ENCODE data around the gene SPSB1.

SPSB1 gene

GRCh38 chr1:9270290-9270883 lies 22.3 kb upstream of the SPSB1 start:
- Histone ChIP-seq H3K4me3 (ENCODE audit: control insufficient read depth in 1 of 7, extremely low read depth in 1 of 7, insufficient read depth in 4 of 7, low read depth in 2 of 7, low read length in 6 of 7) (no peak overlapping the region), H3K4me1 (ENCODE audit: control extremely low read depth in 1 of 4, control insufficient read depth in 4 of 4, insufficient read depth in 4 of 4, low read length in 3 of 4) (peaks cover 0 to 15% (median under 1%) of the 10 kb centered on the region in 4 experiments), H3K9me3 (ENCODE audit: control extremely low read depth in 1 of 5, control insufficient read depth in 4 of 5, insufficient read depth in 2 of 5, low read depth in 1 of 5, low read length in 4 of 5) (no peaks in the 10 kb centered on the region), H3K27me3 (replicated peaks in 2 of 5; ENCODE audit: control insufficient read depth in 4 of 5, insufficient read depth in 5 of 5, low read length in 4 of 5) (peaks cover 0 to 3% (median 0%) of the 10 kb centered on the region in 5 experiments), H3K36me3 (ENCODE audit: control insufficient read depth in 4 of 4, insufficient read depth in 4 of 4, low read length in 3 of 4) (peaks cover 0 to 8% (median 3%) of the 10 kb centered on the region in 4 experiments), H3K27ac (ENCODE audit: insufficient read depth in 1 of 2, low read depth in 1 of 2, low read length in 2 of 2, poor library complexity in 1 of 2, severe bottlenecking in 2 of 2) (no peak overlapping the region)
- DNase-seq: no peak
- WGBS (ENCODE audit: insufficient coverage): 97% methylated on average over 12 of the region's 15 CpGs
- ChIA-PET CTCF (interaction anchor here (0.7 to 4.1 kb wide), 4 partner anchors 154 to 220 kb away, joined by 3 to 29 read pairs (median 13); no protein-coding TSS in a partner anchor), POLR2A (no interaction called here)

GRCh38 chr1:9271283-9271682 lies 21.4 kb upstream of the SPSB1 start:
- Histone ChIP-seq H3K9me3 (ENCODE audit: control extremely low read depth in 1 of 5, control insufficient read depth in 4 of 5, insufficient read depth in 2 of 5, low read depth in 1 of 5, low read length in 4 of 5) (no peaks in the 10 kb centered on the region), H3K27ac (ENCODE audit: insufficient read depth in 1 of 2, low read depth in 1 of 2, low read length in 2 of 2, poor library complexity in 1 of 2, severe bottlenecking in 2 of 2) (no peak overlapping the region), H3K4me3 (ENCODE audit: control insufficient read depth in 1 of 7, extremely low read depth in 1 of 7, insufficient read depth in 4 of 7, low read depth in 2 of 7, low read length in 6 of 7) (no peak overlapping the region), H3K27me3 (replicated peaks in 2 of 5; ENCODE audit: control insufficient read depth in 4 of 5, insufficient read depth in 5 of 5, low read length in 4 of 5) (peaks cover 0 to 3% (median 0%) of the 10 kb centered on the region in 5 experiments), H3K4me1 (ENCODE audit: control extremely low read depth in 1 of 4, control insufficient read depth in 4 of 4, insufficient read depth in 4 of 4, low read length in 3 of 4) (peaks cover 0 to 16% (median under 1%) of the 10 kb centered on the region in 4 experiments), H3K36me3 (ENCODE audit: control insufficient read depth in 4 of 4, insufficient read depth in 4 of 4, low read length in 3 of 4) (peaks cover 0 to 8% (median 3%) of the 10 kb centered on the region in 4 experiments)
- 91% methylated on average over 9 of the region's 11 CpGs for WGBS (ENCODE audit: insufficient coverage)
- ChIA-PET POLR2A (no interaction called here), CTCF (interaction anchor here (1.3 kb wide), 1 partner anchor 185 kb away, joined by 4 read pairs; no protein-coding TSS in a partner anchor)
- no peak for DNase-seq

GRCh38 chr1:9271861-9272595 lies 20.7 kb upstream of the SPSB1 start:
- DNase-seq: no peak
- ChIA-PET CTCF (interaction anchor here (0.8 to 2.1 kb wide), 4 partner anchors 8 to 184 kb away, joined by 3 to 10 read pairs (median 4); no protein-coding TSS in a partner anchor), POLR2A (no interaction called here)

GRCh38 chr1:9273177-9273576 lies 19.5 kb upstream of the SPSB1 start:
- DNase-seq: no peak
- H3K36me3 ChIP-seq (ENCODE audit: control insufficient read depth in 4 of 4, insufficient read depth in 4 of 4, low read length in 3 of 4): peaks cover 0 to 8% (median 3%) of the 10 kb centered on the region in 4 experiments
- peaks cover 0 to 2% (median 0%) of the 10 kb centered on the region in 5 experiments for H3K9me3 ChIP-seq (ENCODE audit: control extremely low read depth in 1 of 5, control insufficient read depth in 4 of 5, insufficient read depth in 2 of 5, low read depth in 1 of 5, low read length in 4 of 5)
- H3K4me3 ChIP-seq (ENCODE audit: control insufficient read depth in 1 of 7, extremely low read depth in 1 of 7, insufficient read depth in 4 of 7, low read depth in 2 of 7, low read length in 6 of 7): no peak overlapping the region
- peaks cover 0 to 3% (median 0%) of the 10 kb centered on the region in 5 experiments for H3K27me3 ChIP-seq (replicated peaks in 2 of 5; ENCODE audit: control insufficient read depth in 4 of 5, insufficient read depth in 5 of 5, low read length in 4 of 5)
- ChIA-PET POLR2A (no interaction called here), CTCF (interaction anchor here (1.2 to 2.1 kb wide), 2 partner anchors 9 kb away, joined by 3 to 10 read pairs; no protein-coding TSS in a partner anchor)
- peaks cover 0 to 12% (median 0%) of the 10 kb centered on the region in 4 experiments for H3K4me1 ChIP-seq (ENCODE audit: control extremely low read depth in 1 of 4, control insufficient read depth in 4 of 4, insufficient read depth in 4 of 4, low read length in 3 of 4)
- no peak overlapping the region for H3K27ac ChIP-seq (ENCODE audit: insufficient read depth in 1 of 2, low read depth in 1 of 2, low read length in 2 of 2, poor library complexity in 1 of 2, severe bottlenecking in 2 of 2)
- 93% methylated on average over 11 of the region's 11 CpGs for WGBS (ENCODE audit: insufficient coverage)

More at GRCh38 chr1:9271861-9272595, 20.7 kb upstream of the SPSB1 start:
- Histone ChIP-seq H3K4me3 (ENCODE audit: control insufficient read depth in 1 of 7, extremely low read depth in 1 of 7, insufficient read depth in 4 of 7, low read depth in 2 of 7, low read length in 6 of 7) (no peak overlapping the region), H3K4me1 (ENCODE audit: control extremely low read depth in 1 of 4, control insufficient read depth in 4 of 4, insufficient read depth in 4 of 4, low read length in 3 of 4) (peaks cover 0 to 12% (median 0%) of the 10 kb centered on the region in 4 experiments), H3K27me3 (replicated peaks in 2 of 5; ENCODE audit: control insufficient read depth in 4 of 5, insufficient read depth in 5 of 5, low read length in 4 of 5) (peaks cover 0 to 3% (median 0%) of the 10 kb centered on the region in 5 experiments), H3K9me3 (ENCODE audit: control extremely low read depth in 1 of 5, control insufficient read depth in 4 of 5, insufficient read depth in 2 of 5, low read depth in 1 of 5, low read length in 4 of 5) (no peaks in the 10 kb centered on the region), H3K36me3 (ENCODE audit: control insufficient read depth in 4 of 4, insufficient read depth in 4 of 4, low read length in 3 of 4) (peaks cover 0 to 8% (median 3%) of the 10 kb centered on the region in 4 experiments), H3K27ac (ENCODE audit: insufficient read depth in 1 of 2, low read depth in 1 of 2, low read length in 2 of 2, poor library complexity in 1 of 2, severe bottlenecking in 2 of 2) (no peak overlapping the region)
- WGBS (ENCODE audit: insufficient coverage): 98% methylated on average over 19 of the region's 24 CpGs

GRCh38 chr1:9275161-9275560 lies 17.5 kb upstream of the SPSB1 start:
- no peak overlapping the region for H3K27ac ChIP-seq (ENCODE audit: insufficient read depth in 1 of 2, low read depth in 1 of 2, low read length in 2 of 2, poor library complexity in 1 of 2, severe bottlenecking in 2 of 2)
- POLR2A ChIA-PET: no interaction called here

GRCh38 chr1:9275567-9276034 lies 17.1 kb upstream of the SPSB1 start:
- ChIA-PET CTCF (interaction anchor here (1.0 to 1.5 kb wide), 4 partner anchors 9 to 222 kb away, joined by 3 to 4 read pairs (median 3); no protein-coding TSS in a partner anchor), POLR2A (no interaction called here)
- 81% methylated on average over 10 of the region's 12 CpGs for WGBS (ENCODE audit: insufficient coverage)
- H3K27me3 ChIP-seq (replicated peaks in 2 of 5; ENCODE audit: control insufficient read depth in 4 of 5, insufficient read depth in 5 of 5, low read length in 4 of 5): peaks cover 0 to 5% (median 0%) of the 10 kb centered on the region in 5 experiments
- H3K4me1 ChIP-seq (ENCODE audit: control extremely low read depth in 1 of 4, control insufficient read depth in 4 of 4, insufficient read depth in 4 of 4, low read length in 3 of 4): peaks cover 0 to 23% (median 6%) of the 10 kb centered on the region in 4 experiments
- H3K4me3 ChIP-seq (ENCODE audit: control insufficient read depth in 1 of 7, extremely low read depth in 1 of 7, insufficient read depth in 4 of 7, low read depth in 2 of 7, low read length in 6 of 7): no peak overlapping the region
- peaks cover 0 to 2% (median 0%) of the 10 kb centered on the region in 5 experiments for H3K9me3 ChIP-seq (ENCODE audit: control extremely low read depth in 1 of 5, control insufficient read depth in 4 of 5, insufficient read depth in 2 of 5, low read depth in 1 of 5, low read length in 4 of 5)
- H3K27ac ChIP-seq (ENCODE audit: insufficient read depth in 1 of 2, low read depth in 1 of 2, low read length in 2 of 2, poor library complexity in 1 of 2, severe bottlenecking in 2 of 2): no peak overlapping the region
- no peaks in the 10 kb centered on the region for H3K36me3 ChIP-seq (ENCODE audit: control insufficient read depth in 4 of 4, insufficient read depth in 4 of 4, low read length in 3 of 4)
- peak; percentile 42 to 82 (median 78) for DNase-seq

More at GRCh38 chr1:9275161-9275560, 17.5 kb upstream of the SPSB1 start:
- CTCF ChIA-PET: interaction anchor here (1.0 to 1.5 kb wide), 4 partner anchors 8 to 223 kb away, joined by 3 to 4 read pairs (median 3); no protein-coding TSS in a partner anchor
- peaks cover 0 to 2% (median 0%) of the 10 kb centered on the region in 5 experiments for H3K9me3 ChIP-seq (ENCODE audit: control extremely low read depth in 1 of 5, control insufficient read depth in 4 of 5, insufficient read depth in 2 of 5, low read depth in 1 of 5, low read length in 4 of 5)
- H3K4me1 ChIP-seq (ENCODE audit: control extremely low read depth in 1 of 4, control insufficient read depth in 4 of 4, insufficient read depth in 4 of 4, low read length in 3 of 4): peaks cover 0 to 21% (median 3%) of the 10 kb centered on the region in 4 experiments
- H3K36me3 ChIP-seq (ENCODE audit: control insufficient read depth in 4 of 4, insufficient read depth in 4 of 4, low read length in 3 of 4): no peaks in the 10 kb centered on the region
- H3K27me3 ChIP-seq (replicated peaks in 2 of 5; ENCODE audit: control insufficient read depth in 4 of 5, insufficient read depth in 5 of 5, low read length in 4 of 5): peaks cover 0 to 3% (median 0%) of the 10 kb centered on the region in 5 experiments
- WGBS (ENCODE audit: insufficient coverage): 93% methylated on average over 10 of the region's 10 CpGs
- H3K4me3 ChIP-seq (ENCODE audit: control insufficient read depth in 1 of 7, extremely low read depth in 1 of 7, insufficient read depth in 4 of 7, low read depth in 2 of 7, low read length in 6 of 7): no peak overlapping the region
- no peak for DNase-seq
